Stimulated activated memory B cell treated with anti-CD40 and anti-IgM and Interleukin-4, amounts not matched to agents 10 μg/mL and 1 μg/mL and 100 μg/mL, for 72 hours (primary cell): Measurements from ENCODE around the gene BNIP3.
"Not testable (repeated sequence)": the region's sequence is repeated elsewhere in the genome, so short reads cannot be mapped to it uniquely, and the experiment has no call there.

Experiments used
- ATAC-seq: fragments of 150-1000 bp; cut with Tn5 transposase; 2 replicates; pipeline ENCODE4 v1.10.0; 2021
- H3K27ac Mint-ChIP-seq: one replicate; pipeline ENCODE4 v1.8.0; 2022; ENCODE audit warnings: mild to moderate bottlenecking, mixed read lengths
- H3K27me3 Mint-ChIP-seq: one replicate; pipeline ENCODE4 v1.8.0; 2022; ENCODE audit warnings: mixed read lengths
- H3K36me3 Mint-ChIP-seq: one replicate; pipeline ENCODE4 v1.8.0; 2022; ENCODE audit warnings: mixed read lengths
- H3K4me1 Mint-ChIP-seq: one replicate; pipeline ENCODE4 v1.8.0; 2022; ENCODE audit warnings: mixed read lengths
- H3K4me3 Mint-ChIP-seq: one replicate; pipeline ENCODE4 v1.8.0; 2022; ENCODE audit warnings: mild to moderate bottlenecking, moderate library complexity, mixed read lengths
- H3K9me3 Mint-ChIP-seq: one replicate; pipeline ENCODE4 v1.8.0; 2022; ENCODE audit warnings: mixed read lengths

The BNIP3 gene

GRCh38 chr10:131993275-131993674 is 11.6 kb upstream of the BNIP3 start:
- no peak for ATAC-seq
- Mint-ChIP-seq H3K4me1 (no peaks in the 10 kb centered on the region), H3K9me3 (no peaks in the 10 kb centered on the region), H3K36me3 (peaks cover 4% of the 10 kb centered on the region), H3K4me3 (no peak overlapping the region), H3K27ac (no peak overlapping the region), H3K27me3 (peaks cover 11% of the 10 kb centered on the region)

GRCh38 chr10:131991726-131992125 is 10.0 kb upstream of the BNIP3 start:
- Mint-ChIP-seq H3K4me1 (no peaks in the 10 kb centered on the region), H3K36me3 (peaks cover 4% of the 10 kb centered on the region), H3K27me3 (peaks cover 7% of the 10 kb centered on the region), H3K4me3 (no peak overlapping the region), H3K9me3 (no peaks in the 10 kb centered on the region), H3K27ac (no peak overlapping the region)
- no peak for ATAC-seq

GRCh38 chr10:131987786-131988185 is 6.1 kb upstream of the BNIP3 start:
- H3K4me3 Mint-ChIP-seq, H3K27me3 Mint-ChIP-seq, H3K27ac Mint-ChIP-seq, H3K36me3 Mint-ChIP-seq, ATAC-seq, H3K4me1 Mint-ChIP-seq, H3K9me3 Mint-ChIP-seq: not testable (repeated sequence)

GRCh38 chr10:131987301-131987700 is 5.6 kb upstream of the BNIP3 start:
- H3K27ac Mint-ChIP-seq, H3K9me3 Mint-ChIP-seq, H3K27me3 Mint-ChIP-seq, H3K36me3 Mint-ChIP-seq, H3K4me3 Mint-ChIP-seq, H3K4me1 Mint-ChIP-seq, ATAC-seq: not testable (repeated sequence)

GRCh38 chr10:131986851-131987250 is 5.1 kb upstream of the BNIP3 start:
- H3K27ac Mint-ChIP-seq, H3K27me3 Mint-ChIP-seq, H3K4me1 Mint-ChIP-seq, H3K4me3 Mint-ChIP-seq, ATAC-seq, H3K9me3 Mint-ChIP-seq, H3K36me3 Mint-ChIP-seq: not testable (repeated sequence)

- Mint-ChIP-seq H3K9me3 (no peaks in the 10 kb centered on the region), H3K4me1 (peaks cover 28% of the 10 kb centered on the region), H3K4me3 (no peak overlapping the region), H3K27me3 (peaks cover 13% of the 10 kb centered on the region), H3K27ac (no peak overlapping the region), H3K36me3 (no peaks in the 10 kb centered on the region)
- ATAC-seq = no peak
These were observed 2.1 kb upstream of the BNIP3 start for GRCh38 chr10:131983780-131984179.

- Mint-ChIP-seq H3K27me3 (peaks cover 13% of the 10 kb centered on the region), H3K4me1 (peaks cover 34% of the 10 kb centered on the region), H3K9me3 (no peaks in the 10 kb centered on the region), H3K4me3 (peak overlapping the region; percentile 36), H3K27ac (no peak overlapping the region), H3K36me3 (peaks cover 5% of the 10 kb centered on the region)
- ATAC-seq = no peak
These were observed 1.1 kb upstream of the BNIP3 start for GRCh38 chr10:131982796-131983195.

GRCh38 chr10:131982185-131982756 is 548 bp upstream of the BNIP3 start:
- Mint-ChIP-seq H3K4me1 (peaks cover 35% of the 10 kb centered on the region), H3K27me3 (peaks cover 13% of the 10 kb centered on the region), H3K9me3 (no peaks in the 10 kb centered on the region), H3K27ac (peak overlapping the region; percentile 78), H3K4me3 (peak overlapping the region; percentile 90), H3K36me3 (peaks cover 9% of the 10 kb centered on the region)
- peak; percentile 42 for ATAC-seq

- Mint-ChIP-seq H3K36me3 (peaks cover 9% of the 10 kb centered on the region), H3K27ac (peak overlapping the region; percentile 78)
These were observed 828 bp downstream of the BNIP3 start for GRCh38 chr10:131980761-131981428.

GRCh38 chr10:131980321-131980720 is 1.4 kb downstream of the BNIP3 start:
- Mint-ChIP-seq H3K9me3 (no peaks in the 10 kb centered on the region), H3K27ac (no peak overlapping the region), H3K36me3 (peaks cover 9% of the 10 kb centered on the region), H3K4me3 (peak overlapping the region; percentile 48), H3K4me1 (peaks cover 40% of the 10 kb centered on the region), H3K27me3 (peaks cover 13% of the 10 kb centered on the region)
- ATAC-seq = no peak

More at GRCh38 chr10:131980761-131981428, 828 bp downstream of the BNIP3 start:
- H3K4me3 Mint-ChIP-seq = peak overlapping the region; percentile 90
- H3K27me3 Mint-ChIP-seq = peaks cover 13% of the 10 kb centered on the region
- no peak for ATAC-seq
- no peaks in the 10 kb centered on the region for H3K9me3 Mint-ChIP-seq
- H3K4me1 Mint-ChIP-seq = peaks cover 40% of the 10 kb centered on the region

- peaks cover 40% of the 10 kb centered on the region for H3K4me1 Mint-ChIP-seq
- peaks cover 9% of the 10 kb centered on the region for H3K36me3 Mint-ChIP-seq
These were observed 1.9 kb downstream of the BNIP3 start for GRCh38 chr10:131979821-131980270.

GRCh38 chr10:131979336-131979735 is 2.4 kb downstream of the BNIP3 start:
- no peak for ATAC-seq
- Mint-ChIP-seq H3K9me3 (no peaks in the 10 kb centered on the region), H3K27me3 (peaks cover 13% of the 10 kb centered on the region), H3K4me1 (peaks cover 40% of the 10 kb centered on the region), H3K4me3 (peak overlapping the region; percentile 3), H3K27ac (no peak overlapping the region), H3K36me3 (peaks cover 9% of the 10 kb centered on the region)

More at GRCh38 chr10:131979821-131980270, 1.9 kb downstream of the BNIP3 start:
- Mint-ChIP-seq H3K4me3 (peak overlapping the region; percentile 48), H3K27ac (no peak overlapping the region), H3K9me3 (no peaks in the 10 kb centered on the region), H3K27me3 (peaks cover 13% of the 10 kb centered on the region)
- no peak for ATAC-seq

GRCh38 chr10:131978851-131979250 is 2.9 kb downstream of the BNIP3 start:
- Mint-ChIP-seq H3K27me3 (peaks cover 13% of the 10 kb centered on the region), H3K4me1 (peaks cover 40% of the 10 kb centered on the region), H3K27ac (no peak overlapping the region), H3K9me3 (no peaks in the 10 kb centered on the region), H3K4me3 (no peak overlapping the region), H3K36me3 (peaks cover 12% of the 10 kb centered on the region)
- ATAC-seq = no peak

- Mint-ChIP-seq H3K9me3 (no peaks in the 10 kb centered on the region), H3K27ac (no peak overlapping the region), H3K36me3 (peaks cover 15% of the 10 kb centered on the region), H3K27me3 (peaks cover 13% of the 10 kb centered on the region), H3K4me1 (peaks cover 41% of the 10 kb centered on the region), H3K4me3 (no peak overlapping the region)
- no peak for ATAC-seq
These were observed 3.4 kb downstream of the BNIP3 start for GRCh38 chr10:131978366-131978765.

GRCh38 chr10:131977323-131978096 is 4.2 kb downstream of the BNIP3 start:
- peaks cover 13% of the 10 kb centered on the region for H3K27me3 Mint-ChIP-seq
- H3K4me1 Mint-ChIP-seq = peaks cover 50% of the 10 kb centered on the region
- no peak overlapping the region for H3K4me3 Mint-ChIP-seq
- H3K27ac Mint-ChIP-seq = no peak overlapping the region
- H3K9me3 Mint-ChIP-seq = no peaks in the 10 kb centered on the region
- H3K36me3 Mint-ChIP-seq = peaks cover 20% of the 10 kb centered on the region
- no peak for ATAC-seq
